Adipose tissue (tissue), 3 donors: ENCODE data around the gene GRIP1. TPM values are rescaled to one million over a fixed set of nuclear protein-coding genes. Genes with fewer than 3 reads are reported as not detected.
"Not testable (repeated sequence)": the region's sequence is repeated elsewhere in the genome, so short reads cannot be mapped to it uniquely, and the experiment has no call there.

ENCODE experiments used
- H3K27ac ChIP-seq: one replicate; pipeline ENCODE4 v1.5.1; 2013; ENCODE audit warnings: low read depth, low read length
- WGBS, 3 donors: extraction: QIAGEN DNeasy Blood & Tissue Kit; methylation state at CpG; one replicate each; pipeline ENCODE4 v1.1.7; 2013; 5-methylcytosine and 5-hydroxymethylcytosine counted together
- polyA plus RNA-seq, 3 donors: library from polyadenylated mRNA; stranded (reverse); fragments of 200-250 nt; gene quantifications; one replicate each; pipeline ENCODE4 v1.2.3, GENCODE V29; 2013
- donor health status: healthy with polysubstance abuse.
- donor health status: Bipolar disorder and iron deficiency.
- donor health status: healthy.

The GRIP1 gene
- polyA plus RNA-seq, 3 donors, result 0.11 to 0.63 (median 0.19) TPM

- WGBS, 3 donors, result 83 to 95% (median 95%) methylated on average over 2 of the region's 2 CpGs
- no peak overlapping the region for H3K27ac ChIP-seq
Measured at GRCh38 chr12:66335746-66336145, 343.1 kb downstream of the GRIP1 start.

GRCh38 chr12:66331814-66332213 lies 347.1 kb downstream of the GRIP1 start:
- no peak overlapping the region for H3K27ac ChIP-seq
- WGBS, 3 donors, result 90 to 100% (median 98%) methylated on average over 1 of the region's 1 CpG

- no peak overlapping the region for H3K27ac ChIP-seq
- 91 to 94% (median 93%) methylated on average over 13 of the region's 13 CpGs for WGBS, 3 donors
Measured at GRCh38 chr12:66331016-66331415, 347.9 kb downstream of the GRIP1 start.

- no peak overlapping the region for H3K27ac ChIP-seq
- WGBS, 3 donors, result 90% methylated on average over 5 of the region's 5 CpGs
Measured at GRCh38 chr12:66329941-66330340, 348.9 kb downstream of the GRIP1 start.

GRCh38 chr12:66323017-66323416 lies 355.9 kb downstream of the GRIP1 start:
- 90 to 96% (median 95%) methylated on average over 1 of the region's 1 CpG for WGBS, 3 donors
- no peak overlapping the region for H3K27ac ChIP-seq

GRCh38 chr12:66321435-66321834 lies 357.4 kb downstream of the GRIP1 start:
- no peak overlapping the region for H3K27ac ChIP-seq

- H3K27ac ChIP-seq, result no peak overlapping the region
Measured at GRCh38 chr12:66320996-66321395, 357.9 kb downstream of the GRIP1 start.

GRCh38 chr12:66319266-66319954 lies 359.5 kb downstream of the GRIP1 start:
- WGBS, 3 donors, result 60 to 90% (median 60%) methylated on average over 4 of the region's 4 CpGs

More at GRCh38 chr12:66320996-66321395, 357.9 kb downstream of the GRIP1 start:
- WGBS, 3 donors, result 98 to 99% (median 98%) methylated on average over 3 of the region's 3 CpGs

GRCh38 chr12:66314278-66314677 lies 364.6 kb downstream of the GRIP1 start:
- no peak overlapping the region for H3K27ac ChIP-seq

More at GRCh38 chr12:66319266-66319954, 359.5 kb downstream of the GRIP1 start:
- no peak overlapping the region for H3K27ac ChIP-seq

- no peak overlapping the region for H3K27ac ChIP-seq
- WGBS, 3 donors, result 49 to 85% (median 70%) methylated on average over 1 of the region's 1 CpG
Measured at GRCh38 chr12:66312189-66312588, 366.7 kb downstream of the GRIP1 start.

- 98 to 100% (median 100%) methylated on average over 1 of the region's 1 CpG for WGBS, 3 donors
- no peak overlapping the region for H3K27ac ChIP-seq
Measured at GRCh38 chr12:66309606-66310005, 369.3 kb downstream of the GRIP1 start.

GRCh38 chr12:66304296-66304900 lies 374.5 kb downstream of the GRIP1 start:
- WGBS, 3 donors, result 51 to 66% (median 64%) methylated on average over 6 of the region's 6 CpGs

GRCh38 chr12:66303316-66303804 lies 375.5 kb downstream of the GRIP1 start:
- not testable (repeated sequence) for H3K27ac ChIP-seq
- WGBS, 3 donors, result 74 to 82% (median 76%) methylated on average over 14 of the region's 14 CpGs

More at GRCh38 chr12:66304296-66304900, 374.5 kb downstream of the GRIP1 start:
- H3K27ac ChIP-seq, result no peak overlapping the region

- 14 to 18% (median 15%) methylated on average over 6 of the region's 6 CpGs for WGBS, 3 donors
- no peak overlapping the region for H3K27ac ChIP-seq
Measured at GRCh38 chr12:66302827-66303169, 376.1 kb downstream of the GRIP1 start.

GRCh38 chr12:66301944-66302826 lies 376.7 kb downstream of the GRIP1 start, which contains the start of gene HELB:
HELB (plus strand) TSS chr12:66302493; CDS start chr12:66302604, 111 bp downstream.
- WGBS, 3 donors, result 0 to 1% (median 0%) methylated on average over 45 of the region's 45 CpGs
- H3K27ac ChIP-seq, result no peak within 1 kb of the TSS

GRCh38 chr12:66297923-66298322 lies 381.0 kb downstream of the GRIP1 start:
- no peak overlapping the region for H3K27ac ChIP-seq
- WGBS, 3 donors, result 73 to 94% (median 86%) methylated on average over 3 of the region's 3 CpGs
